Small intestine (tissue), 7 donors: ENCODE measurements around the gene TAF3. TPM values are rescaled to one million over a fixed set of nuclear protein-coding genes. Genes with fewer than 3 reads are reported as not detected.

Source experiments
- DNase-seq, 2 donors: peaks; one replicate each; pipeline versions ENCODE4 v3.0.0 to v3.0.0-alpha.2; 2013
- FAIRE-seq: peaks from 2 replicates; lab custom pipeline; 2012; peaks lifted over from hg19 to GRCh38; lab: Jason Lieb, UNC
- H3K27ac ChIP-seq, 3 donors: one replicate each; pipeline ENCODE4 v1.5.1; 2013; ENCODE audit warnings: low read length in 2 of 3, mild to moderate bottlenecking in 2 of 3, control low read depth in 1 of 3, inconsistent platforms in 1 of 3, low read depth in 1 of 3, moderate library complexity in 1 of 3
- H3K27me3 ChIP-seq, 3 donors: one replicate each; pipeline ENCODE4 v1.6.1; 2013; ENCODE audit warnings: low read length in 3 of 3, inconsistent platforms in 1 of 3; ENCODE audit not compliant: control insufficient read depth in 3 of 3, insufficient read depth in 3 of 3
- H3K36me3 ChIP-seq, 3 donors: one replicate each; pipeline ENCODE4 v1.6.1; 2013; ENCODE audit warnings: low read length in 3 of 3, inconsistent platforms in 1 of 3, low read depth in 1 of 3, mild to moderate bottlenecking in 1 of 3, moderate library complexity in 1 of 3; ENCODE audit not compliant: control insufficient read depth in 3 of 3, insufficient read depth in 2 of 3
- H3K4me1 ChIP-seq, 3 donors: one replicate each; pipeline ENCODE4 v1.6.1; 2013; ENCODE audit warnings: low read length in 2 of 3, inconsistent platforms in 1 of 3, low read depth in 1 of 3, mild to moderate bottlenecking in 1 of 3, moderate library complexity in 1 of 3; ENCODE audit not compliant: control insufficient read depth in 3 of 3, insufficient read depth in 2 of 3
- H3K4me3 ChIP-seq, 3 donors: one replicate each; pipeline ENCODE4 v1.5.1; 2013; ENCODE audit warnings: low read length in 3 of 3, control low read depth in 1 of 3, inconsistent platforms in 1 of 3, low read depth in 1 of 3, mild to moderate bottlenecking in 1 of 3, moderate library complexity in 1 of 3
- H3K9me3 ChIP-seq, 2 donors: one replicate each; pipeline ENCODE4 v1.6.1; 2013; ENCODE audit warnings: low read depth in 1 of 2, low read length in 1 of 2; ENCODE audit not compliant: control insufficient read depth in 2 of 2, insufficient read depth in 1 of 2
- WGBS, 3 donors: extraction: QIAGEN DNeasy Blood & Tissue Kit; methylation state at CpG; one replicate each; pipeline ENCODE4 v1.1.7; 2013; 5-methylcytosine and 5-hydroxymethylcytosine counted together
- polyA plus RNA-seq, 4 donors: library from polyadenylated mRNA; stranded (reverse) in 3 of 4; unstranded in 1 of 4; fragments of 200-250 nt in 3 of 4; fragments of 120-200 nt in 1 of 4; gene quantifications; one replicate each; pipeline versions ENCODE4 v1.2.1 to v1.2.3, GENCODE V29; 2013
- donor health status: healthy with polysubstance abuse.
- donor health status: control.
- donor health status: control.
- donor health status: Bipolar disorder and iron deficiency.
- donor health status: healthy.

Gene TAF3
- polyA plus RNA-seq, 4 donors = 3.4 to 5.4 (median 4.5) TPM

GRCh38 chr10:7824251-7824650, 5.9 kb downstream of the TAF3 start:
- DNase-seq = no peak
- H3K27me3 ChIP-seq = no peaks in the 10 kb centered on the region
- peaks cover 0 to 8% (median 0%) of the 10 kb centered on the region in 3 donors for H3K4me1 ChIP-seq
- WGBS, 3 donors = 88 to 93% (median 88%) methylated on average over 3 of the region's 3 CpGs
- no peak for FAIRE-seq
- no peak overlapping the region for H3K27ac ChIP-seq
- no peaks in the 10 kb centered on the region for H3K9me3 ChIP-seq
- H3K4me3 ChIP-seq = no peak overlapping the region
- peaks cover 2 to 12% (median 6%) of the 10 kb centered on the region in 3 donors for H3K36me3 ChIP-seq

GRCh38 chr10:7826971-7827370, 8.7 kb downstream of the TAF3 start:
- Histone ChIP-seq H3K4me3 (no peak overlapping the region), H3K4me1 (peaks cover 0 to 2% (median 0%) of the 10 kb centered on the region in 3 donors), H3K27me3 (no peaks in the 10 kb centered on the region), H3K27ac (no peak overlapping the region), H3K9me3 (no peaks in the 10 kb centered on the region), H3K36me3 (peaks cover 2 to 14% (median 6%) of the 10 kb centered on the region in 3 donors)
- DNase-seq = peak in 1 of 2 donors; percentile 4
- FAIRE-seq = no peak
- 86 to 98% (median 94%) methylated on average over 4 of the region's 4 CpGs for WGBS, 3 donors

GRCh38 chr10:7829289-7829834, 11.1 kb downstream of the TAF3 start:
- no peak for FAIRE-seq
- Histone ChIP-seq H3K9me3 (no peaks in the 10 kb centered on the region), H3K4me1 (peaks cover 0 to 2% (median 0%) of the 10 kb centered on the region in 3 donors), H3K27ac (no peak overlapping the region), H3K27me3 (no peaks in the 10 kb centered on the region), H3K36me3 (peaks cover 2 to 11% (median 6%) of the 10 kb centered on the region in 3 donors), H3K4me3 (no peak overlapping the region)
- 87 to 92% (median 87%) methylated on average over 10 of the region's 10 CpGs for whole genome bisulfite sequencing, 3 donors
- DNase-seq = no peak

GRCh38 chr10:7832060-7832459, 13.8 kb downstream of the TAF3 start:
- H3K36me3 ChIP-seq = peaks cover 0 to 10% (median 0%) of the 10 kb centered on the region in 3 donors
- no peak overlapping the region for H3K27ac ChIP-seq
- H3K4me3 ChIP-seq = no peak overlapping the region
- FAIRE-seq (no peak), DNase-seq (no peak)
- peaks cover 0 to 2% (median 0%) of the 10 kb centered on the region in 3 donors for H3K4me1 ChIP-seq
- WGBS, 3 donors = 78 to 92% (median 86%) methylated on average over 1 of the region's 1 CpG
- H3K9me3 ChIP-seq = no peaks in the 10 kb centered on the region
- H3K27me3 ChIP-seq = no peaks in the 10 kb centered on the region

- no peak for FAIRE-seq
- no peaks in the 10 kb centered on the region for H3K27me3 ChIP-seq
- H3K9me3 ChIP-seq = no peaks in the 10 kb centered on the region
- H3K4me3 ChIP-seq = no peak overlapping the region
- H3K27ac ChIP-seq = no peak overlapping the region
- peaks cover 0 to 9% (median 0%) of the 10 kb centered on the region in 3 donors for H3K36me3 ChIP-seq
- no peak for DNase-seq
- H3K4me1 ChIP-seq = peaks cover 0 to 2% (median 0%) of the 10 kb centered on the region in 3 donors
These were observed 14.9 kb downstream of the TAF3 start for GRCh38 chr10:7833210-7833609.

GRCh38 chr10:7834262-7834661, 16.0 kb downstream of the TAF3 start:
- Histone ChIP-seq H3K4me3 (no peak overlapping the region), H3K9me3 (no peaks in the 10 kb centered on the region), H3K27ac (no peak overlapping the region), H3K4me1 (peaks cover 0 to 2% (median 0%) of the 10 kb centered on the region in 3 donors), H3K36me3 (peaks cover 0 to 11% (median 0%) of the 10 kb centered on the region in 3 donors), H3K27me3 (no peaks in the 10 kb centered on the region)
- FAIRE-seq (no peak), DNase-seq (no peak)
- 91 to 94% (median 92%) methylated on average over 3 of the region's 3 CpGs for WGBS, 3 donors

GRCh38 chr10:7836571-7836970, 18.3 kb downstream of the TAF3 start:
- WGBS, 3 donors = 92 to 95% (median 95%) methylated on average over 2 of the region's 2 CpGs
- no peak overlapping the region for H3K4me3 ChIP-seq
- no peaks in the 10 kb centered on the region for H3K27me3 ChIP-seq
- H3K36me3 ChIP-seq = peaks cover 0 to 9% (median 0%) of the 10 kb centered on the region in 3 donors
- FAIRE-seq (no peak), DNase-seq (no peak)
- H3K27ac ChIP-seq = no peak overlapping the region
- H3K4me1 ChIP-seq = no peaks in the 10 kb centered on the region
- H3K9me3 ChIP-seq = no peaks in the 10 kb centered on the region

GRCh38 chr10:7846591-7846990, 28.3 kb downstream of the TAF3 start:
- no peak for DNase-seq

More at GRCh38 chr10:7846591-7846990, 28.3 kb downstream of the TAF3 start:
- peaks cover 0 to 7% (median 0%) of the 10 kb centered on the region in 3 donors for H3K36me3 ChIP-seq
- H3K9me3 ChIP-seq = no peaks in the 10 kb centered on the region
- no peaks in the 10 kb centered on the region for H3K27me3 ChIP-seq
- no peak overlapping the region for H3K4me3 ChIP-seq
- FAIRE-seq = peak; percentile 44
- WGBS, 3 donors = 94 to 97% (median 94%) methylated on average over 1 of the region's 1 CpG
- H3K27ac ChIP-seq = no peak overlapping the region
- no peaks in the 10 kb centered on the region for H3K4me1 ChIP-seq
